Measurements from ENCODE around the gene PDE9A. TPM values are rescaled to one million over a fixed set of nuclear protein-coding genes. Genes with fewer than 3 reads are reported as not detected.

The PDE9A gene
- total and polyA plus RNA-seq, 2 of the 4 experiments (the other 2 are of a cell fraction), result 0.89 to 0.90 TPM

- Histone ChIP-seq H3K18ac (ENCODE audit: low read depth, low read length) (no peak overlapping the region), H4K5ac (ENCODE audit: low read depth, low read length) (no peak overlapping the region), H3K4ac (ENCODE audit: low read depth, low read length) (no peak overlapping the region), H3K9me3 (ENCODE audit: control insufficient read depth, insufficient read depth, low read length) (no peaks in the 10 kb centered on the region), H3K36me3 (ENCODE audit: control insufficient read depth, insufficient read depth, low read length) (no peaks in the 10 kb centered on the region), H2BK5ac (ENCODE audit: low read depth, low read length, poor library complexity, severe bottlenecking) (no peak overlapping the region), H3K23ac (ENCODE audit: low read depth, low read length) (no peak overlapping the region), H2BK15ac (ENCODE audit: low read depth, low read length) (no peak overlapping the region), H3K79me1 (ENCODE audit: low read depth in 1 of 2, low read length in 2 of 2) (0 out of 4 replicates have a peak, but pooled peaks cover 0 to 8% of the 10 kb centered on the region in 2 experiments), H3K27ac (ENCODE audit: insufficient read depth, low read length) (no peak overlapping the region), H3K4me2 (ENCODE audit: low read depth, low read length) (no peak overlapping the region), H3K9me1 (ENCODE audit: insufficient read depth, low read length) (peaks cover 11% of the 10 kb centered on the region), H3K56ac (ENCODE audit: extremely low read depth, insufficient read depth, low read length) (no peak overlapping the region), H3K4me1 (ENCODE audit: control insufficient read depth, insufficient read depth, low read length) (no peaks in the 10 kb centered on the region), H2AFZ (replicated peaks; ENCODE audit: low read length, poor library complexity) (no peak overlapping the region), H2BK120ac (ENCODE audit: low read depth, low read length) (no peak overlapping the region), H2AK9ac (replicated peaks; ENCODE audit: low read depth, low read length, poor library complexity) (no peak overlapping the region), H3K27me3 (ENCODE audit: control insufficient read depth, insufficient read depth, low read length) (peaks cover 4% of the 10 kb centered on the region; the same call in 1 of the 2 replicates), H4K8ac (ENCODE audit: low read depth in 2 of 2, low read length in 2 of 2) (no peak overlapping the region), H4K20me1 (ENCODE audit: insufficient read depth, low read length) (peaks cover 8% of the 10 kb centered on the region), H3K14ac (replicated peaks; ENCODE audit: low read depth, low read length) (no peak overlapping the region), H3K4me3 (ENCODE audit: insufficient read depth, low read depth, low read length) (no peak overlapping the region), H2AK5ac (ENCODE audit: low read depth, low read length) (no peak overlapping the region), H2BK20ac (ENCODE audit: low read depth, low read length) (no peak overlapping the region), H4K91ac (ENCODE audit: insufficient read depth, low read depth, low read length) (no peak overlapping the region), H3K9ac (ENCODE audit: low read depth, low read length) (no peak overlapping the region)
- CTCF ChIA-PET, result no interaction called here
- 79% methylated on average over 11 of the region's 30 CpGs; no CpG with 5 or more reads in 1 of the 2 experiments for WGBS, 2 experiments (ENCODE audit: extremely low coverage in 2 of 2, insufficient read length in 1 of 2)
- dilution Hi-C loops (cut with HindIII; ENCODE audit: low sequenced_read_pairs, unreplicated experiment), result no loop called here
- ATAC-seq (ENCODE audit: low read depth) (peak; percentile 32; the same call in 1 of the 2 replicates), DNase-seq (no peak)
- TF ChIP-seq SMC3 (IDR thresholded peaks at IDR 0.05; ENCODE audit: low read depth, low read length) (no peak), RCOR1 (IDR thresholded peaks at IDR 0.05; ENCODE audit: insufficient replicate concordance, low read length) (no peak), CEBPB (IDR thresholded peaks at IDR 0.05; ENCODE audit: low read depth, low read length) (no peak), POLR2A (IDR thresholded peaks at IDR 0.05; ENCODE audit: low read depth, low read length) (no peak), RFX5 (IDR thresholded peaks at IDR 0.05; ENCODE audit: low read depth, low read length) (no peak), CTCF (conservative IDR thresholded peaks at IDR 0.05; ENCODE audit: low read depth, low read length) (no peak), RAD21 (IDR thresholded peaks at IDR 0.05; ENCODE audit: low read length) (no peak), MAZ (IDR thresholded peaks at IDR 0.05; ENCODE audit: borderline replicate concordance, low read depth, low read length) (no peak), CHD1 (IDR thresholded peaks at IDR 0.05; ENCODE audit: low read depth, low read length) (no peak)
- in situ Hi-C loops (cut with MboI; ENCODE audit: low sequenced_read_pairs), result no loop called here
- intact Hi-C loops (cut with micrococcal nuclease), result no loop called here
- POLR2A ChIA-PET (ENCODE audit: unreplicated experiment), result no interaction called here
- no TSS peak for BruUV-seq (replicated peaks)
Measured at GRCh38 chr21:42666023-42666747, 12.8 kb downstream of the PDE9A start.
